ENCODE data around the gene TMEM115. TPM values are rescaled to one million over a fixed set of nuclear protein-coding genes. Genes with fewer than 3 reads are reported as not detected.
A peak's percentile ranks its signal among the peaks of the same experiment; 100 is the strongest.

TMEM115 gene, protein sequence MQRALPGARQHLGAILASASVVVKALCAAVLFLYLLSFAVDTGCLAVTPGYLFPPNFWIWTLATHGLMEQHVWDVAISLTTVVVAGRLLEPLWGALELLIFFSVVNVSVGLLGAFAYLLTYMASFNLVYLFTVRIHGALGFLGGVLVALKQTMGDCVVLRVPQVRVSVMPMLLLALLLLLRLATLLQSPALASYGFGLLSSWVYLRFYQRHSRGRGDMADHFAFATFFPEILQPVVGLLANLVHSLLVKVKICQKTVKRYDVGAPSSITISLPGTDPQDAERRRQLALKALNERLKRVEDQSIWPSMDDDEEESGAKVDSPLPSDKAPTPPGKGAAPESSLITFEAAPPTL
- total RNA-seq = 55.7 TPM

DNA sequence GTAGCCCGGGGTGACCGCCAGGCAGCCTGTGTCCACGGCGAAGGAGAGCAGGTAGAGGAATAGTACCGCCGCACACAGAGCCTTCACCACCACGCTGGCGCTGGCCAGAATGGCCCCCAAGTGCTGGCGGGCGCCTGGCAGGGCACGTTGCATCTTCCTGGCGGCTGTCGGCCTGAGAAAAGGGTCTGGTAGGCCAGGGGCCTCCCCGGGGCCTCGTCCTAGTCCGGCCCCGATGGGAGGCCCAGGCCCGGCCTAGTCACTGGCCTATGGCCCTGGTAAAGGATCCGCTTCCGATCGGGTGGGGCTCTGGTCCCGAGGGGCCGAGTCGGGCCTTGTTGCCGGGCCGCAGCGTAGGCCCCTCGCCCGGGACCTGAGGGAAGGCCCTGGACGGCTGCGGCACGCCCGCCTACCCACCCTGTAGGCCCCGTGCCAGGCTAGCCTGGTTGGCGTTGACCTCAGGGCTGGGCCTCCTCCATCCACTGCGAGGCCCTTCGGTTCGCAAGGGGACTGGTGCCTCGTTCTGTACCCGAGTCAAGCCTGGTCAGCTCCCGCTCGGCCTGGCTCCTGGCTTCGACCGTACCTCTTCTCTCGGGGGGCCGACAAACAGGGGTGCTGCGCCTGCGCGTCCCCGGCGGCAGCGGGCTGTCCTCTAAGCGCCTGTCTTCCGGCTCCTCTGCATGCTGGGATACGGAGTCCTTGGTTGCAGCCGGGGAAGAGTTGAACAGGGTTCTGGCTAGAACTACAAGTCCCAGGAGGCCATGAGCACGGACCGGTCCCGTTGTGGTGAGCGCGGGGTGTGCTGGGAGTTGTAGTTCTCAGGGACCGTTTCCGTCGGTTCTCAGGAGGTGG, at the start of gene TMEM115:
Gene TMEM115 (minus strand): TSS at position 611 of the 849 bp plus-strand sequence. CDS start 458 bp downstream, at position 153.
- TF ChIP-seq, protein P1, sequence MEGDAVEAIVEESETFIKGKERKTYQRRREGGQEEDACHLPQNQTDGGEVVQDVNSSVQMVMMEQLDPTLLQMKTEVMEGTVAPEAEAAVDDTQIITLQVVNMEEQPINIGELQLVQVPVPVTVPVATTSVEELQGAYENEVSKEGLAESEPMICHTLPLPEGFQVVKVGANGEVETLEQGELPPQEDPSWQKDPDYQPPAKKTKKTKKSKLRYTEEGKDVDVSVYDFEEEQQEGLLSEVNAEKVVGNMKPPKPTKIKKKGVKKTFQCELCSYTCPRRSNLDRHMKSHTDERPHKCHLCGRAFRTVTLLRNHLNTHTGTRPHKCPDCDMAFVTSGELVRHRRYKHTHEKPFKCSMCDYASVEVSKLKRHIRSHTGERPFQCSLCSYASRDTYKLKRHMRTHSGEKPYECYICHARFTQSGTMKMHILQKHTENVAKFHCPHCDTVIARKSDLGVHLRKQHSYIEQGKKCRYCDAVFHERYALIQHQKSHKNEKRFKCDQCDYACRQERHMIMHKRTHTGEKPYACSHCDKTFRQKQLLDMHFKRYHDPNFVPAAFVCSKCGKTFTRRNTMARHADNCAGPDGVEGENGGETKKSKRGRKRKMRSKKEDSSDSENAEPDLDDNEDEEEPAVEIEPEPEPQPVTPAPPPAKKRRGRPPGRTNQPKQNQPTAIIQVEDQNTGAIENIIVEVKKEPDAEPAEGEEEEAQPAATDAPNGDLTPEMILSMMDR (IDR thresholded peaks at IDR 0.05) = no peak
- Histone ChIP-seq H3K4me1 (peaks cover 14 to 33% of the 10 kb centered on the region in 2 donors), H3K27ac (peak within 1 kb of the TSS; percentile 89 to 90), H3K27me3 (no peaks in the 10 kb centered on the region), H3K36me3 (peaks cover 11 to 32% of the 10 kb centered on the region in 2 donors), H3K9me3 (no peaks in the 10 kb centered on the region), H3K4me3 (peak within 1 kb of the TSS; percentile 87 to 92)
- intact Hi-C loops (cut with DNase I) = loop anchor here (1.0 to 5.0 kb wide), 4 partner anchors 9 to 253 kb away; partner anchors contain the start of genes C3orf18, CISH, CYB561D2 and NPRL2
- peak; percentile 96 to 99 for DNase-seq (ENCODE audit: low spot score in 2 of 2)

DNA sequence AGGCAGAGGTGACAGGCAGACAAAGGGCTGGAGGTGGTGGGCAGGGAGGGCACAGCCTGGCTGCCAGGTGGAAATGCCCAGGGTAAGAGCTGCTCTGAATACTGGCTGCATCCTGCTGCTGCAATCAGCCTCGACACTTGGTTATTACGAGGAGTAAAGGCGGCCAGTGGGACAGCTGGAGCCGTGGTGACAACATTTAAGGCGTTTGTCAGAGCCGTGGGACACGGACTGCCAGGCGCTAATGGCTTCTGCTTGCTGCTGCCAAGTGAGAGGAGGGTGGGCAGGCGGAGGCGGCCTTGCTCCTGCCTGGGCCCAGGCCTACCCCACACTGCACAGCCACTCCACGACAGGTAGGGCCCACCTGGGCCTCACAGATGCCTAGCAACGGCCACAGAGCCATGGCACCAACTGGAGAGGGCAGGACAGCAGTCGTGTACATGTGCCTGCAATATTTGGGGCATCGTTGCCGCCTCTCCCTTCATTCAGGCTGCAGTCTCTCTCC, 49.2 kb upstream of the TMEM115 start:
- Histone ChIP-seq H3K4me1 (no peaks in the 10 kb centered on the region), H3K4me3 (no peak overlapping the region), H3K27me3 (no peaks in the 10 kb centered on the region), H3K27ac (no peak overlapping the region), H3K36me3 (no peaks in the 10 kb centered on the region), H3K9me3 (no peaks in the 10 kb centered on the region)
- no peak for DNase-seq (ENCODE audit: low spot score in 2 of 2)
- TF ChIP-seq, protein P1 (IDR thresholded peaks at IDR 0.05) = no peak
- intact Hi-C loops (cut with DNase I) = no loop called here

DNA sequence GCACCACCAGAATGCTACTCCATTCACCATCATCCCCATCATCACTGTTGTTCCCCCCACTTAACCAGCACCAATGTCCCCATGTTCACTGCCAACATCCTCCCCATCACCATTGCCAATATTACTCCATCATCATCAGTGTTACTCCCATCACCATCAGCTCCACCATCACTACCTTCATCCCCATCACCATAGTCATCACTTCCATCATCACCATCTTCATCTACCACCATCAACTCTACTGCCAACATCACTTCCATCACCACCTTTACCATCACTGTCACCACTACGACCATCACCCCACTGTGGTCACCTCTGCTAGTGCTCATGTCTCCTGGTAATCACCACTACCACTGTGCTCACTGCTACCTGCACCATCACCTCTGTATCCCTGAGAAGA, 47.2 kb upstream of the TMEM115 start:
- no peaks in the 10 kb centered on the region for H3K4me1 ChIP-seq
- intact Hi-C loops (cut with DNase I) = no loop called here
- DNase-seq (ENCODE audit: low spot score in 2 of 2) = no peak
- no peaks in the 10 kb centered on the region for H3K27me3 ChIP-seq
- H3K9me3 ChIP-seq = no peaks in the 10 kb centered on the region
- no peak overlapping the region for H3K27ac ChIP-seq
- TF ChIP-seq, protein P1 (IDR thresholded peaks at IDR 0.05) = no peak
- H3K4me3 ChIP-seq = no peak overlapping the region
- H3K36me3 ChIP-seq = no peaks in the 10 kb centered on the region

DNA sequence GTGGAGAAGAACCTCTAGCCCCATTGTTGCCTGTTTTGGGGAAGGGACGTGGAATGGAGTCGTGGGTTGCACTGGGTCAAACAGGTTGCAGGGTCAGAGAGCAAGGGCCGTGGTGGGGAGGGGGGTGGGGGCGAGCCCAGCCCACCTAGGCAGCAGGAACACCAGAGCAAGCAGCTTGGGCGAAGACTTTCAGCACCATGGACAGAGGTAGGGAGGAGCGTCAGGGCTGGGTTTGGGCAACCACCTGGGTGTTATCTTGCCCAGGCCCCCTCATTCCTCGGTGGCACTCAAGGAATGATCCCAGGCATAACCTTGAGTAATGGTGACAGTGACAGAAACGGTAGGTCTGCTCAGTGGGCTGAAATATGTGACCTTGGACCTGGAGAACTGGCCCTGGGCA, 45.9 kb upstream of the TMEM115 start:
- no peak overlapping the region for H3K4me3 ChIP-seq

DNA sequence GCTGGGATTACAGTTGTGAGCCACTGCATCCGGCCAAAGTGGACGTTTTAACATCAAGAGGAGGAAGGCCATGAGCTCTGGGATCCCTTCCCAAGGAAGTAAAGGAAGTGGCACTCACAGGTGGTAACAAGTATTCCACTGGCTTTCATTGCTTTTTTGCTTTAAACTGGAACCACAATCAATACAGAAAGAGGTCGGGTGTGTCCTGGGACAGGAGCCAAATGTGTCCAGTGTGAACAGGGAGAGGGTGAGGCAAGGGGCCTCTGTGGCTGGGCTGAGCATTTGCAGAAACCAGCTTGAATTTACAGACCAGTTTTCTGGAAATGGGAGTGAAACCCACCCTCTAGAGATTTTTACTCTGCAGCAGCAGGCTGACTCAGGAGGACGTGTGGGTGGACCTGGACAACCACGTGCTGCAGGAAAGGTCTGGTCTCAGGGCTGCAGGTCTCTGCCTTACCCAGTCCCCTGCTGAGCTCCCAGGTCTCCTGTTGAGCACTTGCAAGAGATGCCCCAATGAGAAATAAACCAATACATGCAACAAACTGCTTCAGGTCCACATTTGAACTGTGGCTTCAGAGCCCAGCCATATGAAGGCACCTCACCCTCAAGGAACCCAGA, 42.8 kb upstream of the TMEM115 start:
- no peaks in the 10 kb centered on the region for H3K9me3 ChIP-seq
- TF ChIP-seq, protein P1 (IDR thresholded peaks at IDR 0.05) = no peak
- intact Hi-C loops (cut with DNase I) = no loop called here
- no peak for DNase-seq (ENCODE audit: low spot score in 2 of 2)
- H3K27me3 ChIP-seq = no peaks in the 10 kb centered on the region
- H3K27ac ChIP-seq = no peak overlapping the region
- H3K4me3 ChIP-seq = no peak overlapping the region
- H3K36me3 ChIP-seq = no peaks in the 10 kb centered on the region
- no peaks in the 10 kb centered on the region for H3K4me1 ChIP-seq

More for the DNA sequence above, 45.9 kb upstream of the TMEM115 start:
- TF ChIP-seq, protein P1 (IDR thresholded peaks at IDR 0.05) = no peak
- intact Hi-C loops (cut with DNase I) = no loop called here
- no peaks in the 10 kb centered on the region for H3K4me1 ChIP-seq
- no peaks in the 10 kb centered on the region for H3K36me3 ChIP-seq
- H3K27ac ChIP-seq = no peak overlapping the region
- no peaks in the 10 kb centered on the region for H3K9me3 ChIP-seq
- H3K27me3 ChIP-seq = no peaks in the 10 kb centered on the region
- DNase-seq (ENCODE audit: low spot score in 2 of 2) = no peak
